HEK293 (cell line): ENCODE measurements around the gene TNFRSF13B.

Source experiments
- CTCF ChIA-PET: fragments of 350-600 bp; formaldehyde crosslinking; extraction: SDS; loops from one replicate; lab custom pipeline; 2021; ENCODE audit warnings: antibody characterized with exemption; lab: Yijun Ruan, JAX
- POLR2A ChIA-PET: fragments of 300-600 bp; formaldehyde crosslinking; extraction: SDS; loops from one replicate; lab custom pipeline; 2020; ENCODE audit warnings: antibody characterized with exemption, inconsistent platforms; lab: Yijun Ruan, JAX
- H3K27ac ChIP-seq: fragments of 200-500 bp; sonication (Bioruptor generic); 2 replicates; pipeline ENCODE4 v1.5.1; 2014; ENCODE audit warnings: low read depth, low read length, control low read depth, inconsistent platforms; ENCODE audit errors: extremely low read depth
- H3K36me3 ChIP-seq, 2 experiments: fragments of 200-500 bp in 1 of 2; sonication (Bioruptor generic) in 1 of 2; 1 replicate in 1 of 2; 2 replicates in 1 of 2; pipeline ENCODE4 v1.5.1; 2014 to 2017; ENCODE audit warnings: inconsistent platforms in 2 of 2, low read length in 2 of 2; ENCODE audit not compliant: control insufficient read depth in 2 of 2, insufficient read depth in 1 of 2
- H3K4me1 ChIP-seq: fragments of 200-500 bp; sonication (Bioruptor generic); 2 replicates; pipeline ENCODE4 v1.5.1; 2014; ENCODE audit warnings: mild to moderate bottlenecking, low read length, inconsistent platforms; ENCODE audit not compliant: control insufficient read depth, insufficient read depth
- H3K4me3 ChIP-seq: 2 replicates; pipeline ENCODE4 v1.5.1; 2011; ENCODE audit warnings: low read depth, mild to moderate bottlenecking, control low read depth, low read length, moderate library complexity
- H3K9me3 ChIP-seq: fragments of 200-500 bp; sonication (Bioruptor generic); 2 replicates; pipeline ENCODE4 v1.5.1; 2014; ENCODE audit warnings: low read depth, low read length, inconsistent platforms; ENCODE audit not compliant: control insufficient read depth, insufficient read depth
- GLIS2 ChIP-seq: fragments of 450-650 bp; formaldehyde crosslinking; IDR thresholded peaks from 2 replicates; pipeline ENCODE4 v1.5.1; 2016; ENCODE audit warnings: missing biosample characterization, missing genetic modification characterization
- MZF1 ChIP-seq: fragments of 450-650 bp; formaldehyde crosslinking; IDR thresholded peaks from 2 replicates; pipeline ENCODE4 v1.5.1; 2017; ENCODE audit warnings: missing biosample characterization, missing genetic modification characterization, borderline replicate concordance
- YY1 ChIP-seq: fragments of 450-650 bp; formaldehyde crosslinking; IDR thresholded peaks from 2 replicates; pipeline ENCODE4 v1.5.1; 2018; ENCODE audit warnings: missing biosample characterization, missing genetic modification characterization
- ZBTB20 ChIP-seq: fragments of 450-650 bp; formaldehyde crosslinking; IDR thresholded peaks from 2 replicates; pipeline ENCODE4 v1.5.1; 2016; ENCODE audit warnings: missing biosample characterization, missing genetic modification characterization
- ZFHX2 ChIP-seq: fragments of 450-650 bp; formaldehyde crosslinking; conservative IDR thresholded peaks from 2 replicates; pipeline ENCODE4 v1.5.1; 2016; ENCODE audit warnings: missing biosample characterization, missing genetic modification characterization
- ZNF10 ChIP-seq: fragments of 450-650 bp; formaldehyde crosslinking; IDR thresholded peaks from 2 replicates; pipeline ENCODE4 v1.5.1; 2017; ENCODE audit warnings: missing biosample characterization, missing genetic modification characterization
- ZNF202 ChIP-seq: fragments of 450-650 bp; formaldehyde crosslinking; IDR thresholded peaks from 2 replicates; pipeline ENCODE4 v1.5.1; 2016; ENCODE audit warnings: missing biosample characterization, missing genetic modification characterization, borderline replicate concordance
- ZNF23 ChIP-seq: fragments of 450-650 bp; formaldehyde crosslinking; IDR thresholded peaks from 2 replicates; pipeline ENCODE4 v1.5.1; 2016; ENCODE audit warnings: missing biosample characterization, missing genetic modification characterization, borderline replicate concordance
- ZNF510 ChIP-seq: fragments of 450-650 bp; formaldehyde crosslinking; IDR thresholded peaks from 2 replicates; pipeline ENCODE4 v1.5.1; 2018; ENCODE audit warnings: mild to moderate bottlenecking, missing genetic modification characterization, missing biosample characterization; ENCODE audit not compliant: insufficient replicate concordance
- ZNF596 ChIP-seq: fragments of 450-650 bp; IDR thresholded peaks from 2 replicates; pipeline ENCODE4 v1.5.0; 2018; ENCODE audit warnings: missing biosample characterization, mild to moderate bottlenecking, missing genetic modification characterization, moderate library complexity
- ZNF624 ChIP-seq: fragments of 450-650 bp; formaldehyde crosslinking; IDR thresholded peaks from 2 replicates; pipeline ENCODE4 v1.5.1; 2017; ENCODE audit warnings: missing biosample characterization, missing genetic modification characterization
- ZNF768 ChIP-seq: fragments of 450-650 bp; formaldehyde crosslinking; IDR thresholded peaks from 2 replicates; pipeline ENCODE4 v1.5.1; 2018; ENCODE audit warnings: missing biosample characterization, mild to moderate bottlenecking, missing genetic modification characterization
- TF ChIP-seq, protein P1 (sequence below): fragments of 450-650 bp; formaldehyde crosslinking; IDR thresholded peaks from 2 replicates; pipeline ENCODE4 v1.5.1; 2016; ENCODE audit warnings: missing biosample characterization, missing genetic modification characterization, borderline replicate concordance
- TF ChIP-seq, protein P2 (sequence below): sonication (generic); formaldehyde crosslinking; IDR thresholded peaks from 2 replicates; pipeline ENCODE4 v1.8.1; 2022; ENCODE audit warnings: mild to moderate bottlenecking, moderate library complexity, missing genetic modification reagents
- TF ChIP-seq, protein P3 (sequence below): fragments of 450-650 bp; IDR thresholded peaks from 2 replicates; pipeline ENCODE4 v1.5.1; 2018; ENCODE audit warnings: missing biosample characterization, mild to moderate bottlenecking, missing genetic modification characterization

The TNFRSF13B gene

DNA sequence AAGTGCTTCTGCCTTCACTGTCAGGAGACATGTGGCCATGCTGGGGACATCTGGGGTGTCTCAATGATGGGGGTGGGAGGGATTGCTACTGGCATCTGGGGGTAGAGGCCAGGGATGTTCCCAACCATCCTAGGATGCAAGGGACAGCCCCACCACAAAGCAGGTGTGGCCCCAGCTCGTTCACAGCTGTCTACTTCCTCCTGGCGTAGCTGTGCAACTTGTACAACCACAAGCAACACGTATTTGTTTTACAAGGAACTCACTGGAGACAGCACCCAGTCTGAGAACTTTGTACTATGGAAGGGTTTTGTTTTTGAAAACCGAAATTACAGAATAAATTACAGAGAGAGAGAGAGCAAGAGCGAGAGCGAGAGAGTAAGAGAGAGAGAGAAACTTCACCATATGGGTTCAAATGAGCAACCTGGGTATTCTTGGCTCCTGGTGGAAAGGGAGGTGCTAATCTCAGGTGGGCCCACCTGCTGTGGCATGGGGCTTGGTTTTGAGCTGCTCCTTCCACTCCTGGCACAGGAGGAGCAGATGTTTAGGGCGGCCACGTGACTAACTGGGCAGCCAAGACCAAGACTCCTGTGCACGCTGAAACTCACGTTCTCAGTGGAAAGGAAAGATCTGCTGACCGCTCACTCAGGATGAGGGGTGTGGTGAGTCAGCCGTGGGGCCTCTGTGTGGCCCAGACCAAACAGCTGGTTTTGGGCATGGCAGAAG, 17.5 kb upstream of the TNFRSF13B start:
- POLR2A ChIA-PET: no interaction called here
- Histone ChIP-seq H3K36me3 (no peaks in the 10 kb centered on the region), H3K9me3 (no peaks in the 10 kb centered on the region), H3K4me3 (no peak overlapping the region), H3K27ac (no peak overlapping the region), H3K4me1 (no peaks in the 10 kb centered on the region; the same call in 1 of the 2 replicates)
- CTCF ChIA-PET: interaction anchor here (1.2 to 4.4 kb wide), 3 partner anchors 8 to 13 kb away, joined by 3 to 50 read pairs (median 16); no protein-coding TSS in a partner anchor
- TF ChIP-seq ZNF596 (tag by site-specific recombination) (peak; percentile 75), ZNF23 (tag by site-specific recombination) (no peak)

DNA sequence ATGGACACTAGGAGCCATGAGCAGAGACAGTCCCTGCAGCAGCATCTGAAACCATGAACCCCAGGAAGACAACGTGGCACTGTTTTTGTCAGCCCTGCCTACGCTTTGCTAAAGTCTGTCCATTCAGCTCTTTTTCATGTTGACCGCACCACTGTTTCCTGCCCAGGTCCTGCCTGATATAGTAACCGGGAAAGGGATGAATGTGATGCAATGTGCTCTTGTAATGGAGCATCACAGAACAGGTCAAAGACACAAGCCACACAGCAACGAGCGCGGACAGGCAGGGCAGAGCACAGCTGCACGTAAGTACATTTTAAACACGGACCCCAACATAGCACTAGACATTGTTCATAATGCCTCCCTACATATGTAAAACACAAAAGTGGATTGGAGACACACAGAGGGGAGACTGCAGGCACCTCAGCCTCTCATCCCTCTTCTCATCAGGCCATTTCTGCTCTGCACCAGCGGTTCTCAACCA, 16.9 kb upstream of the TNFRSF13B start:
- Histone ChIP-seq H3K27ac (no peak overlapping the region), H3K36me3 (no peaks in the 10 kb centered on the region), H3K4me1 (no peaks in the 10 kb centered on the region; the same call in 1 of the 2 replicates), H3K9me3 (no peaks in the 10 kb centered on the region), H3K4me3 (no peak overlapping the region)
- ChIA-PET CTCF (interaction anchor here (3.1 kb wide), 1 partner anchor 12 kb away, joined by 16 read pairs; no protein-coding TSS in a partner anchor), POLR2A (no interaction called here)
- no peak for TF ChIP-seq ZBTB20 (tag by site-specific recombination)
- TF ChIP-seq YY1 (tag by site-specific recombination): no peak
- no peak for TF ChIP-seq MZF1 (tag by site-specific recombination)
- TF ChIP-seq, protein P1, sequence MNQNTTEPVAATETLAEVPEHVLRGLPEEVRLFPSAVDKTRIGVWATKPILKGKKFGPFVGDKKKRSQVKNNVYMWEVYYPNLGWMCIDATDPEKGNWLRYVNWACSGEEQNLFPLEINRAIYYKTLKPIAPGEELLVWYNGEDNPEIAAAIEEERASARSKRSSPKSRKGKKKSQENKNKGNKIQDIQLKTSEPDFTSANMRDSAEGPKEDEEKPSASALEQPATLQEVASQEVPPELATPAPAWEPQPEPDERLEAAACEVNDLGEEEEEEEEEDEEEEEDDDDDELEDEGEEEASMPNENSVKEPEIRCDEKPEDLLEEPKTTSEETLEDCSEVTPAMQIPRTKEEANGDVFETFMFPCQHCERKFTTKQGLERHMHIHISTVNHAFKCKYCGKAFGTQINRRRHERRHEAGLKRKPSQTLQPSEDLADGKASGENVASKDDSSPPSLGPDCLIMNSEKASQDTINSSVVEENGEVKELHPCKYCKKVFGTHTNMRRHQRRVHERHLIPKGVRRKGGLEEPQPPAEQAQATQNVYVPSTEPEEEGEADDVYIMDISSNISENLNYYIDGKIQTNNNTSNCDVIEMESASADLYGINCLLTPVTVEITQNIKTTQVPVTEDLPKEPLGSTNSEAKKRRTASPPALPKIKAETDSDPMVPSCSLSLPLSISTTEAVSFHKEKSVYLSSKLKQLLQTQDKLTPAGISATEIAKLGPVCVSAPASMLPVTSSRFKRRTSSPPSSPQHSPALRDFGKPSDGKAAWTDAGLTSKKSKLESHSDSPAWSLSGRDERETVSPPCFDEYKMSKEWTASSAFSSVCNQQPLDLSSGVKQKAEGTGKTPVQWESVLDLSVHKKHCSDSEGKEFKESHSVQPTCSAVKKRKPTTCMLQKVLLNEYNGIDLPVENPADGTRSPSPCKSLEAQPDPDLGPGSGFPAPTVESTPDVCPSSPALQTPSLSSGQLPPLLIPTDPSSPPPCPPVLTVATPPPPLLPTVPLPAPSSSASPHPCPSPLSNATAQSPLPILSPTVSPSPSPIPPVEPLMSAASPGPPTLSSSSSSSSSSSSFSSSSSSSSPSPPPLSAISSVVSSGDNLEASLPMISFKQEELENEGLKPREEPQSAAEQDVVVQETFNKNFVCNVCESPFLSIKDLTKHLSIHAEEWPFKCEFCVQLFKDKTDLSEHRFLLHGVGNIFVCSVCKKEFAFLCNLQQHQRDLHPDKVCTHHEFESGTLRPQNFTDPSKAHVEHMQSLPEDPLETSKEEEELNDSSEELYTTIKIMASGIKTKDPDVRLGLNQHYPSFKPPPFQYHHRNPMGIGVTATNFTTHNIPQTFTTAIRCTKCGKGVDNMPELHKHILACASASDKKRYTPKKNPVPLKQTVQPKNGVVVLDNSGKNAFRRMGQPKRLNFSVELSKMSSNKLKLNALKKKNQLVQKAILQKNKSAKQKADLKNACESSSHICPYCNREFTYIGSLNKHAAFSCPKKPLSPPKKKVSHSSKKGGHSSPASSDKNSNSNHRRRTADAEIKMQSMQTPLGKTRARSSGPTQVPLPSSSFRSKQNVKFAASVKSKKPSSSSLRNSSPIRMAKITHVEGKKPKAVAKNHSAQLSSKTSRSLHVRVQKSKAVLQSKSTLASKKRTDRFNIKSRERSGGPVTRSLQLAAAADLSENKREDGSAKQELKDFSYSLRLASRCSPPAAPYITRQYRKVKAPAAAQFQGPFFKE (tag by site-specific recombination): no peak
- TF ChIP-seq, protein P2, sequence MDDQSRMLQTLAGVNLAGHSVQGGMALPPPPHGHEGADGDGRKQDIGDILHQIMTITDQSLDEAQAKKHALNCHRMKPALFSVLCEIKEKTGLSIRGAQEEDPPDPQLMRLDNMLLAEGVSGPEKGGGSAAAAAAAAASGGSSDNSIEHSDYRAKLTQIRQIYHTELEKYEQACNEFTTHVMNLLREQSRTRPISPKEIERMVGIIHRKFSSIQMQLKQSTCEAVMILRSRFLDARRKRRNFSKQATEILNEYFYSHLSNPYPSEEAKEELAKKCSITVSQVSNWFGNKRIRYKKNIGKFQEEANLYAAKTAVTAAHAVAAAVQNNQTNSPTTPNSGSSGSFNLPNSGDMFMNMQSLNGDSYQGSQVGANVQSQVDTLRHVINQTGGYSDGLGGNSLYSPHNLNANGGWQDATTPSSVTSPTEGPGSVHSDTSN (CRISPR knock-in tag): no peak
- TF ChIP-seq ZNF596 (tag by site-specific recombination): no peak
- TF ChIP-seq ZNF768 (tag by site-specific recombination): no peak
- TF ChIP-seq ZFHX2 (tag by site-specific recombination): no peak
- no peak for TF ChIP-seq GLIS2 (tag by site-specific recombination)
- no peak for TF ChIP-seq ZNF624 (tag by site-specific recombination)
- TF ChIP-seq, protein P3, sequence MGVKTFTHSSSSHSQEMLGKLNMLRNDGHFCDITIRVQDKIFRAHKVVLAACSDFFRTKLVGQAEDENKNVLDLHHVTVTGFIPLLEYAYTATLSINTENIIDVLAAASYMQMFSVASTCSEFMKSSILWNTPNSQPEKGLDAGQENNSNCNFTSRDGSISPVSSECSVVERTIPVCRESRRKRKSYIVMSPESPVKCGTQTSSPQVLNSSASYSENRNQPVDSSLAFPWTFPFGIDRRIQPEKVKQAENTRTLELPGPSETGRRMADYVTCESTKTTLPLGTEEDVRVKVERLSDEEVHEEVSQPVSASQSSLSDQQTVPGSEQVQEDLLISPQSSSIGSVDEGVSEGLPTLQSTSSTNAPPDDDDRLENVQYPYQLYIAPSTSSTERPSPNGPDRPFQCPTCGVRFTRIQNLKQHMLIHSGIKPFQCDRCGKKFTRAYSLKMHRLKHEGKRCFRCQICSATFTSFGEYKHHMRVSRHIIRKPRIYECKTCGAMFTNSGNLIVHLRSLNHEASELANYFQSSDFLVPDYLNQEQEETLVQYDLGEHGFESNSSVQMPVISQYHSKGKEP: no peak
- TF ChIP-seq ZNF202: no peak
- no peak for TF ChIP-seq ZNF510 (tag by site-specific recombination)
- no peak for TF ChIP-seq ZNF10
